Measurements from ENCODE around the gene VDR.

The VDR gene

DNA sequence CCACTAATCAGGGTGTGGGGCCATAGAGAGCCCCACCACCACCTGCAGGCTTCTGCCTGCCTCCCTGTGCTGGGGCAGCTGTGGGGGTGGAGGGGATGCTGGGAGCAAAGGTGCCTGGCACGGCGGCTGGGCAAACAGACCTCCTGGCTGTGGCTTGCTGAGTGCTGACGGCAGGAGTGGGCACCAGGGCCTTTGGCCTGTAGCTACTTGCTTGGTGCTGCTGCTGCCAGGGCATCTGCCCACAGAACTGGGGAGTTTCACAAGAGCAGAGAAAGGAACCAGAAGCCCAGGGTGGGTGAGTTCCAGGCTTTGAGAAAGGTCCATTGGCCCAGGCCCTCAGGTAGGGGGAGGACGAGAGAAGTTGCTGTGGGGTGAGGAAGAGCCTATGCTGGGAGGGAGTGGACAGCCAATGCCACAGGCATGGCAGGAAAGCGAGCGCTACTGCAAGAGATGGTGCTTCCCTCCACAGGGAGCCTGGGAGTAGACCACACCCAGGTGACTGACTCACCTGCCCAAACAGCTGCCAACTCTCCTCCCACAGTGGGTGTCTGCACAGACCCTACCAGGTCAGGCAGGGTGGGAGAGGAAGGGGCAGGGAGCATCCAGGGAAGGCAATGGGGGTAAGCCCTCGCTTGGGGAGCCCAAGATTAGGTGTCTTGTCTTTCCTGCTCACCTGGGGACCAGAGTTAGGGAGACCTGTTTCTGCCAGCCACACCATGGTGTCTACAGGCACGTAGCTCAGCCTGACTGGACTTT, 46.1 kb downstream of the VDR start:
- TF ChIP-seq, protein P1, sequence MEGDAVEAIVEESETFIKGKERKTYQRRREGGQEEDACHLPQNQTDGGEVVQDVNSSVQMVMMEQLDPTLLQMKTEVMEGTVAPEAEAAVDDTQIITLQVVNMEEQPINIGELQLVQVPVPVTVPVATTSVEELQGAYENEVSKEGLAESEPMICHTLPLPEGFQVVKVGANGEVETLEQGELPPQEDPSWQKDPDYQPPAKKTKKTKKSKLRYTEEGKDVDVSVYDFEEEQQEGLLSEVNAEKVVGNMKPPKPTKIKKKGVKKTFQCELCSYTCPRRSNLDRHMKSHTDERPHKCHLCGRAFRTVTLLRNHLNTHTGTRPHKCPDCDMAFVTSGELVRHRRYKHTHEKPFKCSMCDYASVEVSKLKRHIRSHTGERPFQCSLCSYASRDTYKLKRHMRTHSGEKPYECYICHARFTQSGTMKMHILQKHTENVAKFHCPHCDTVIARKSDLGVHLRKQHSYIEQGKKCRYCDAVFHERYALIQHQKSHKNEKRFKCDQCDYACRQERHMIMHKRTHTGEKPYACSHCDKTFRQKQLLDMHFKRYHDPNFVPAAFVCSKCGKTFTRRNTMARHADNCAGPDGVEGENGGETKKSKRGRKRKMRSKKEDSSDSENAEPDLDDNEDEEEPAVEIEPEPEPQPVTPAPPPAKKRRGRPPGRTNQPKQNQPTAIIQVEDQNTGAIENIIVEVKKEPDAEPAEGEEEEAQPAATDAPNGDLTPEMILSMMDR (IDR thresholded peaks at IDR 0.05; ENCODE audit: low read depth, low read length, missing control alignments): no peak
- H3K4me3 ChIP-seq (ENCODE audit: low read depth, low read length): no peak overlapping the region
- DNase-seq (ENCODE audit: low read depth): no peak

DNA sequence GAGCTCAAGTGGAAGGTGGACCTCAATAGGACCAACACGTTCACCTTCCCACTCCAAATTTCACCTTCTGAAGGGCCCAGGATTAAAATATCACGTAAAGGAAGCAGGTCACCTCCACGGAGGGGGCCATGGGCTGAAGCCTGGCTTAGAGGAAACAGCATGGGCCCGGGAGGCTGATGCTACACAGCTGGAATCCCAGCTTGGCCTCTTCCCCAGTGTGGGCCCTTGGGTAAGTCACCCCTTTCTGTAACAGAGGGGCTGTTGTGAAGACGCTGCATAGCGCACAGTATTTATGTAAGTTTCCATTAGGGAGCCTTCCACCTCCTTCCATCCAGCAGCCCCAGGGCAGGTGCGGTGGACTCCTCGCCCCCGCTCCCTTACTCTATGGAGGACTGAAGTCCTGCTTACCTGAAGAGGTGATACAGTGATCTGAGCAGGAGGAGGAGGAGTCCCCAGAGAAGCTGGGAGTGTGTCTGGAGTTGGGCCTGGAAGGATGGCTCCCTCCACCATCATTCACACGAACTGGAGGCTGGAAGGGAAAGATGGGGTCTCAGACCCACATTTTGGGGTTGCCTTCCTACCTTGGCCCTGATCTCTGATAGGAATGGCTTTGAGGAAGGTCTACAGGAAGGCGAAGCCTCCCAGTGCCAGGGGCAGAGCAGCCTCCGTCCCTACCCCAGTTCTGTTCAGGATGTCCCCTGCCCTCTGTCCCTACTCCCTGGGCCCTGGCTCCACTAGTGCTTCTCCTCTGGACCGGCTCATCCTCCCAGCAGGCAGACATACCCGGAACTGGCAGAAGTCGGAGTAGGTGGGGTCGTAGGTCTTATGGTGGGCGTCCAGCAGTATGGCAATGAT, 47.8 kb downstream of the VDR start:
- no peak overlapping the region for H3K4me3 ChIP-seq (ENCODE audit: low read depth, low read length)
- TF ChIP-seq, protein P1 (IDR thresholded peaks at IDR 0.05; ENCODE audit: low read depth, low read length, missing control alignments): no peak
- no peak for DNase-seq (ENCODE audit: low read depth)

- no peak for DNase-seq (ENCODE audit: low read depth)
- TF ChIP-seq, protein P1 (IDR thresholded peaks at IDR 0.05; ENCODE audit: low read depth, low read length, missing control alignments): no peak
- H3K4me3 ChIP-seq (ENCODE audit: low read depth, low read length): no peak overlapping the region
Observed at GRCh38 chr12:47856094-47856493, 48.7 kb downstream of the VDR start.

- H3K4me3 ChIP-seq (ENCODE audit: low read depth, low read length): no peak overlapping the region
- DNase-seq (ENCODE audit: low read depth): no peak
- TF ChIP-seq, protein P1 (IDR thresholded peaks at IDR 0.05; ENCODE audit: low read depth, low read length, missing control alignments): peak; percentile 6
Observed at GRCh38 chr12:47855502-47855901, 49.3 kb downstream of the VDR start.

DNA sequence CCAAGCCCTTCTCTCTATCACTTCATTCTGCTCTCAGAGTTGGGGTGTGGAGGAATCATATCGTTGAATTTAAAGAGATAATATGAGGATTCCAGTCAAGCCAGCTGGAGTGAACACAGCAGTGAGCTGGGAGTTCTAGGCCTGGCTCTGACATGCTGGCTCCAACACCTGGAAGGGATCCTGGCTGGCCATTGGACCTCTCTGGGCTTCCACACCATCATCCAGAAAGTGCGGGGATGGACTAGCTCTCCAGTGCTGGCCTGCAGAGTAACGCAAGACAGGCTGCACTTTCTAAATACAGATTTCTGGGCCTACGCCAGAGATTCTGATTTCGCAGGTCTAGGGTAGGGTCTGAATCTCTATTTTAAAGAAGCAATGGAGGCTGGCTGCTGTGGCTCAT, 50.3 kb downstream of the VDR start:
- H3K4me3 ChIP-seq (ENCODE audit: low read depth, low read length): no peak overlapping the region
- no peak for DNase-seq (ENCODE audit: low read depth)
- TF ChIP-seq, protein P1 (IDR thresholded peaks at IDR 0.05; ENCODE audit: low read depth, low read length, missing control alignments): no peak

DNA sequence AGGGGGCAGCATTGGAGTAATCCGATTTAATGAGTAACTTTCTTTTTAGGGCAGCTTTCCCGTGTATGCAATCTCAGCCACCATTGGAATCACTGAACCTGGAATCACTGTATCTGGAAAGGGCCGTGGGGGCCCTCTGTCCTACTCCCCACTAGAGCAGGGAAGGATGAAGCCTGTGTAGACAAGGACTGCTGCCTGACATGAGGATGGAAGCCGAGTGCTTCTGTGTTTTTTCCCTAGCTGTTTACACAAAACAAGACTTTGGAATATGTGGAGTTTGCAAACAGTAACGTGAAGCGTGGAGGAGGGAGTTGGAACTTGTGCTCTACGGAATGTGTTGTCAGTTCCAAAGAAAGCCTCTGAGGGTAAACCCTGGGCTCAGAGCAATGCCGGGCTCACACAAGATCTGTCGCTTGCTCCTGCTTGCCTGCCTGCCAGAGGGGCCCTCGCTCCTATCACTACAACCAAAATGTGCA, 52.7 kb downstream of the VDR start:
- TF ChIP-seq, protein P1 (IDR thresholded peaks at IDR 0.05; ENCODE audit: low read depth, low read length, missing control alignments): no peak
- H3K4me3 ChIP-seq (ENCODE audit: low read depth, low read length): no peak overlapping the region
- DNase-seq (ENCODE audit: low read depth): no peak
